ENCODE results near the gene GPC1.
A peak's percentile ranks its signal among the peaks of the same experiment; 100 is the strongest.
"Not testable (repeated sequence)": the region's sequence is repeated elsewhere in the genome, so short reads cannot be mapped to it uniquely, and the experiment has no call there.

GPC1 gene

GRCh38 chr2:240494194-240494793 lies 58.8 kb downstream of the GPC1 start:
- H3K36me3 ChIP-seq (ENCODE audit: control insufficient read depth in 2 of 2, insufficient read depth in 1 of 2, low read length in 2 of 2), result peaks cover 0 to 4% of the 10 kb centered on the region in 2 experiments; a peak in 1 of 3 replicates
- TF ChIP-seq ZBTB7A (tag by site-specific recombination; IDR thresholded peaks at IDR 0.05; ENCODE audit: low read depth) (no peak), ZNF221 (tag by site-specific recombination; IDR thresholded peaks at IDR 0.05; ENCODE audit: borderline replicate concordance) (no peak), ZNF280C (tag by site-specific recombination; IDR thresholded peaks at IDR 0.05) (no peak), FEZF1 (tag by site-specific recombination; IDR thresholded peaks at IDR 0.05) (no peak), KLF10 (tag by site-specific recombination; IDR thresholded peaks at IDR 0.05) (no peak), ZXDB (tag by site-specific recombination; IDR thresholded peaks at IDR 0.05) (no peak), ZNF645 (tag by site-specific recombination; IDR thresholded peaks at IDR 0.05) (no peak)
- TF ChIP-seq, protein P1, sequence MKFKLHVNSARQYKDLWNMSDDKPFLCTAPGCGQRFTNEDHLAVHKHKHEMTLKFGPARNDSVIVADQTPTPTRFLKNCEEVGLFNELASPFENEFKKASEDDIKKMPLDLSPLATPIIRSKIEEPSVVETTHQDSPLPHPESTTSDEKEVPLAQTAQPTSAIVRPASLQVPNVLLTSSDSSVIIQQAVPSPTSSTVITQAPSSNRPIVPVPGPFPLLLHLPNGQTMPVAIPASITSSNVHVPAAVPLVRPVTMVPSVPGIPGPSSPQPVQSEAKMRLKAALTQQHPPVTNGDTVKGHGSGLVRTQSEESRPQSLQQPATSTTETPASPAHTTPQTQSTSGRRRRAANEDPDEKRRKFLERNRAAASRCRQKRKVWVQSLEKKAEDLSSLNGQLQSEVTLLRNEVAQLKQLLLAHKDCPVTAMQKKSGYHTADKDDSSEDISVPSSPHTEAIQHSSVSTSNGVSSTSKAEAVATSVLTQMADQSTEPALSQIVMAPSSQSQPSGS (tag by site-specific recombination; IDR thresholded peaks at IDR 0.05; ENCODE audit: low read depth), result no peak
- no peaks in the 10 kb centered on the region for H3K4me1 ChIP-seq (ENCODE audit: control insufficient read depth, insufficient read depth, low read length)
- CTCF ChIA-PET, result interaction anchor here (0.8 to 1.5 kb wide), 3 partner anchors 20 to 346 kb away, joined by 3 to 4 read pairs (median 4); no protein-coding TSS in a partner anchor
- POLR2A ChIA-PET, result no interaction called here
- H3K27ac ChIP-seq (ENCODE audit: extremely low read depth, low read depth, low read length), result no peak overlapping the region
- no peak overlapping the region for H3K4me3 ChIP-seq (ENCODE audit: low read depth, low read length)
- no peaks in the 10 kb centered on the region; the same call in 1 of the 2 replicates for H3K9me3 ChIP-seq (ENCODE audit: control insufficient read depth, insufficient read depth, low read depth, low read length)

GRCh38 chr2:240494942-240495341 lies 59.5 kb downstream of the GPC1 start:
- POLR2A ChIA-PET; H3K4me1 ChIP-seq (ENCODE audit: control insufficient read depth, insufficient read depth, low read length); H3K36me3 ChIP-seq (ENCODE audit: control insufficient read depth in 2 of 2, insufficient read depth in 1 of 2, low read length in 2 of 2); H3K9me3 ChIP-seq (ENCODE audit: control insufficient read depth, insufficient read depth, low read depth, low read length); H3K4me3 ChIP-seq (ENCODE audit: low read depth, low read length); H3K27ac ChIP-seq (ENCODE audit: extremely low read depth, low read depth, low read length): not testable (repeated sequence)
- CTCF ChIA-PET, result interaction anchor here (0.8 to 1.5 kb wide), 3 partner anchors 19 to 346 kb away, joined by 3 to 4 read pairs (median 4); no protein-coding TSS in a partner anchor

- H3K4me1 ChIP-seq (ENCODE audit: control insufficient read depth, insufficient read depth, low read length); H3K27ac ChIP-seq (ENCODE audit: extremely low read depth, low read depth, low read length); H3K4me3 ChIP-seq (ENCODE audit: low read depth, low read length); H3K36me3 ChIP-seq (ENCODE audit: control insufficient read depth in 2 of 2, insufficient read depth in 1 of 2, low read length in 2 of 2); POLR2A ChIA-PET; H3K9me3 ChIP-seq (ENCODE audit: control insufficient read depth, insufficient read depth, low read depth, low read length): not testable (repeated sequence)
- CTCF ChIA-PET, result interaction anchor here (0.5 to 1.5 kb wide), 13 partner anchors 9 to 489 kb away, joined by 3 to 7 read pairs (median 3); no protein-coding TSS in a partner anchor
- TF ChIP-seq SCRT2 (tag by site-specific recombination; IDR thresholded peaks at IDR 0.05) (peak; percentile 86), SCRT1 (tag by site-specific recombination; IDR thresholded peaks at IDR 0.05; ENCODE audit: borderline replicate concordance) (peak; percentile 88)
Measured at GRCh38 chr2:240497082-240497481, 61.6 kb downstream of the GPC1 start.

DNA sequence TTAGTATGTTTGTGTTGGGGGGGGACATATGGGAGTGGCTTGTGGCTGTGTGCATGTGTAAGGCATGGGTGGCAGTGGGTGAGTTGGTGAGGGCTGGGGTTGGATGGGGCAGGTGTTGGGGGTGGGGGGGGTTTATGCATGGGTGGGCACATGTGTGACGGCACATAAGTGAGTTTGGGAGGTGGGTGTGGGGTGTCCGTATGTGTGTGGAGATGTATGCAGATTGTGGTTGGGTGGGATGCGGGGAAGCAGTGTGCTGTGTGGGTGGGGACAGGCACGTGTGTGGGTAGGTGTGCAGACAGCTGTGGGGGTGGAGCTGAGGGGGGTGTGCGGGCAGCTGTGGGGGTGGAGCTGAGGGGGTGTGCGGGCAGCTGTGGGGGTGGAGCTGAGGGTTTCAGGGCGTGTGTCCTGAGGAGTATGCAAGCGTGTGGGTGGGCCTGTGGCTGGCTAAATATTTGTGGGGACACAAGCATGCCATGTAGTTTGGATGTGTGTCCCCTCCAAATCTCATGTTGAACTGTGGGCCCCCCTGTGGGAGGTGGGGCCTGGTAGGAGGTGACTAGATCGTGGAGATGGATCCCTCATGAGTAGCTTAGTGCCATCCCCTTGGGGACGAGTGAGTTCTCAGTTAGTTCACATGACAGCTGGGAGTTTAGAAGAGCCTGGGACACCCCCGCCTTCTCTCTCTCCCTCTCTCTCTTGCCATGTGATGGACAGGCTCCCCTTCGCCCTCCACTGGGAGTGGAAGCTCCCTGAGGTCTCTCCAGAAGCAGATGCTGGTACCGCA lies 62.9 kb downstream of the GPC1 start:
- H3K9me3 ChIP-seq (ENCODE audit: control insufficient read depth, insufficient read depth, low read depth, low read length), result no peaks in the 10 kb centered on the region
- POLR2A ChIA-PET, result no interaction called here
- H3K27ac ChIP-seq (ENCODE audit: extremely low read depth, low read depth, low read length), result no peak overlapping the region
- peaks cover 0 to 9% of the 10 kb centered on the region in 2 experiments; a peak in 1 of 3 replicates for H3K36me3 ChIP-seq (ENCODE audit: control insufficient read depth in 2 of 2, insufficient read depth in 1 of 2, low read length in 2 of 2)
- H3K4me1 ChIP-seq (ENCODE audit: control insufficient read depth, insufficient read depth, low read length), result no peaks in the 10 kb centered on the region
- TF ChIP-seq ZFHX2 (tag by site-specific recombination; conservative IDR thresholded peaks at IDR 0.05) (peak; percentile 83), EGR2 (tag by site-specific recombination; IDR thresholded peaks at IDR 0.05; ENCODE audit: low read depth) (peak; percentile 69), BCL6B (tag by site-specific recombination; IDR thresholded peaks at IDR 0.05) (no peak)
- no peak overlapping the region for H3K4me3 ChIP-seq (ENCODE audit: low read depth, low read length)
- CTCF ChIA-PET, result interaction anchor here (0.6 to 1.5 kb wide), 5 partner anchors 8 to 508 kb away, joined by 3 to 6 read pairs (median 3); no protein-coding TSS in a partner anchor

All from HEK293 (cell line).